ENCODE data around the gene RSPH9. TPM values are rescaled to one million over a fixed set of nuclear protein-coding genes. Genes with fewer than 3 reads are reported as not detected.
A peak's percentile ranks its signal among the peaks of the same experiment; 100 is the strongest.

The RSPH9 gene, protein sequence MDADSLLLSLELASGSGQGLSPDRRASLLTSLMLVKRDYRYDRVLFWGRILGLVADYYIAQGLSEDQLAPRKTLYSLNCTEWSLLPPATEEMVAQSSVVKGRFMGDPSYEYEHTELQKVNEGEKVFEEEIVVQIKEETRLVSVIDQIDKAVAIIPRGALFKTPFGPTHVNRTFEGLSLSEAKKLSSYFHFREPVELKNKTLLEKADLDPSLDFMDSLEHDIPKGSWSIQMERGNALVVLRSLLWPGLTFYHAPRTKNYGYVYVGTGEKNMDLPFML
- polyA plus RNA-seq (ENCODE audit: insufficient read length in 4 of 4) = 1 to 10 TPM; 1.0 to 2.1 (median 1.3) TPM

DNA sequence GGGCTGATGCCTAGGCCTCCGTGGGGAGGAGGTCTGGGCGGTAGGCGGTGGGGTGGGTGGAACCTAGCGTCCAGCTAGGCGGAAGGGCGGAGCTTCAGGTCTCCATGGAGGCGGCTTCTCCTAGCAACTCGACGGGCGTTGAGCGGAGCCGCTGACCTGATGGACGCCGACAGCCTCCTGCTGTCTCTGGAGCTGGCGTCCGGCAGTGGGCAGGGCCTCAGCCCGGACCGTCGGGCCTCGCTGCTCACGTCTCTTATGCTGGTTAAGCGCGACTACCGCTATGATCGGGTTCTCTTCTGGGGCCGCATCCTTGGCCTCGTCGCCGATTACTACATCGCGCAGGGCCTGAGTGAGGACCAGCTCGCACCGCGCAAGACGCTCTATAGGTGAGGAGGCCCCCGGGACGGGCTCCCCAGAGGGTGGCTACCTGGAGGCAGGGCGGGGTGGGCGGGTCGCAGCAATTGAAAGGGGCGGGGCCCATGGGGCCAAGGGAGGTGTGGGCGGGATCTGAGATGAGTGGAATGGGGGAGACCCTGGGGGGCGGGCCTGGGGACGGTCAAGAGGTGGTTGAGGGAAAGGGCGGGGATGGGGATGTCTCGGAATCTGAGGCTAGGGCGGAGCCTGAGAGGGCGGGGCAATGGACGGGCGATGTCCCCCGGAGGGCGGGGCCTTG is at the start of gene RSPH9:
Gene RSPH9 (plus strand): TSS at position 97 of the 673 bp plus-strand sequence. CDS start 63 bp downstream, at position 160.
- DNase-seq (ENCODE audit: low read depth in 4 of 4, low spot score in 3 of 4) = peak in 1 of 4 donors; percentile 61

DNA sequence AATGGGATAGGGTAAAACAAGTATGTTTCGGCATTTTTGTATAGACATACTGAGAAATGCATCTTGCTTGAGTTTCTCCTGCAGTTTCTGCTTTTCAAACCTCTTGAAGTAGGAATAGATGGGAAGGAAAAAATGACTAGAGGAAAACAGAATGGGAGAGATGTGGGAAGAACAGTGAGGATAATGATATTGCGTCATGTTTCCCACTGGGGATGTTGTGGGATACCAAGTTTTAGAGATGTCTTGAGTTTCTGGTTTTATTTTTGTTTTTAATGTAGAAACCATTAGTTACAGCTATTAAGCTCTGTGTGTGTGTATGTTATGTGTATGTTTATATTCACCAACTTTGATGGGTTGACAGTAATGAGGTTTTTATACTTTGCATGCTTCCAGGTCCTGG is 44.2 kb upstream of the RSPH9 start:
- DNase-seq (ENCODE audit: low read depth in 4 of 4, low spot score in 3 of 4) = no peak

DNA sequence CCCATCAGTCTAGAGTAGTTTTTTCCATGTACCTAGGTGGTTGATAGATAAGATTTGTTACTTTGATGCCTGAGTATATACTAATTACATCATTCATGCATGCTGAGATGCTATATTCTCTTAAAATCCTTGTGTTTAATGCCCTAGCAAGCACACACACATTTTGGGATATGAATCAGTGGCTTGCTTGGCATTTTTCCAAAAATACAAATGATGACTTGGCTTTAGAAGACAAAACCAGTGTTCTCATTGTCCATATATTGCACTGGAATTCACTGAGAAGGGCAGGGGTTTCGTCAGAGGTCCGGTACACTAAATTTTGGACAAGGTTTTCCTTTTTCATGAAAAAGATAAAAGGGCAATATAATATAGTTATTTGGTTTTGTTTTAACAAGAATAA is 40.7 kb upstream of the RSPH9 start:
- no peak for DNase-seq (ENCODE audit: low read depth in 4 of 4, low spot score in 3 of 4)

DNA sequence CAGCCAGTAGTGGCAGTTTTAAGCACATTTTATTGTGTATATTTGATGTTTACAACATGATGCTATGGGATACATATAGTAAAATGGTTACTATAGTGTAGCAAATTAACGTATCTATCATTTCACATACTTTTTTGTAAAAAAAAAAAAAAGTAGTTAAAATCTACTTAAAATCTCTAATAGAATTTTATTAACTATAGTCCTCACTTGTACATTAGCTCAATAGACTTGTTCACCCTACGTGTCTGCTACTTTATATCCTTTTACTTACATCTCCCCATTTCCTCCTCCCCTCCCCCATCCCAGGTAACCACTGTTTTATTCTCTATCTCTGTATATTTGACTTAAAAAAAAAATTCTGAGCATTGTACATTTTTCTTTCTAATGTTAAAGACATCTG is 38.8 kb upstream of the RSPH9 start:
- no peak for DNase-seq (ENCODE audit: low read depth in 4 of 4, low spot score in 3 of 4)

DNA sequence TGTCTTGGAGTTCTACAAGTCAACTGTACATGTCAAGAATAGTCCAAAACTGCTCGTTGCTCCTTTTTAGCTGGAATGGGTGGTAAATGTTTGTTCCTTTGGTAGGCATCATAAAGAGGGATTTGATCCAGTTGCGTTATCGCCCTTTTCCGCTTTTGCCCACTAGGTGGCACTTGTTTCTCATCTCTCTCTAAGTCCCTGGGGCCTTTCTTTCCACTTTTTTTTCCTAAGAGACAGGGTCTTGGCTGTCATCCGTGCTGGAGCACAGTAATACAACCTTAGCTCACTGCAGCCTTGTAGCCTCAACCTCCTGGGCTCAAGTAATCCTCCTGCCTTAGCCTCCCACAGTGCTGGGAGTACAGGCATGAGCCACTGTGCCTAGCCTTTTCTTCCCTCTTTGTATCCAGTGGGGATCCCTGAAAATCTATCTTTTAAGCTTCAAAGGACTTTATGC is 36.5 kb upstream of the RSPH9 start:
- peak; percentile 48 to 70 (median 59) for DNase-seq (ENCODE audit: low read depth in 4 of 4, low spot score in 3 of 4)

DNA sequence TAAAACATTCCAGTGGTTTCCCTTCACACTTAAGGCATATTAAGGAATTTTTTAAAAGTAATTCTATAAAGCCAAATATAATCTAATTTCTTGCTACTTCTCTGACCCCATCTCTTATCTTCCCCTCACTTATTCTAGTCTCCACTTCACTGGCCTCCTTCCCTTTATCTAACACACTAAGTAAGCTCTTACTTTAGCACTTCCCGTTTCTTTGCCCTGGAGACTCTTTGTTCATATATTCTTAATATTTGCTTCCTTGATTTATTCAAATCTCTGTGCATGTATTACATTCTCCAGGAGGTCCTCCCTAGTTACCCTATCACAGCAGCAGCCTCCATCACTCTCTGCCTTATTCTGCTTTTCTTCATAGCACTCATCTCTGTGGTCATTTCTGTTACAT is 36.0 kb upstream of the RSPH9 start:
- DNase-seq (ENCODE audit: low read depth in 4 of 4, low spot score in 3 of 4) = no peak

DNA sequence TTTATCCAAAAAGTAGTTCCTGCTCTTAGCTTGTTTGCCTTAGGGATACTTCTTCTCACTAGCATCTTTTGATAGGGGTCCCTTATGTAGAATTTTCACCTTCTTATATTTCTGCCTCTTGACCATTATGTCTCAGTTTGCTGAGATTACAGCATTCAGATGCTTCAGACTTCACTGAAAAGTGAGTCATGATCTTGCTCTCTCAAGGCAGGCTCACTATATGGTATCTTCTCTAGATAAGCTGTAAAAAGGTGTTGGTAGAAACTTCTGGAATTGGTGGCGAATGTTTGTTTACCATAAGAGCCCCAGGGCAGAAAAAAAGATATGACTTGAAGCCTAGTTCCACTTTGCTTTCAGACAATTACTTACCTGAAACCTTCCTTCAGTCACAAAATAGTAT is 35.4 kb upstream of the RSPH9 start:
- no peak for DNase-seq (ENCODE audit: low read depth in 4 of 4, low spot score in 3 of 4)

DNA sequence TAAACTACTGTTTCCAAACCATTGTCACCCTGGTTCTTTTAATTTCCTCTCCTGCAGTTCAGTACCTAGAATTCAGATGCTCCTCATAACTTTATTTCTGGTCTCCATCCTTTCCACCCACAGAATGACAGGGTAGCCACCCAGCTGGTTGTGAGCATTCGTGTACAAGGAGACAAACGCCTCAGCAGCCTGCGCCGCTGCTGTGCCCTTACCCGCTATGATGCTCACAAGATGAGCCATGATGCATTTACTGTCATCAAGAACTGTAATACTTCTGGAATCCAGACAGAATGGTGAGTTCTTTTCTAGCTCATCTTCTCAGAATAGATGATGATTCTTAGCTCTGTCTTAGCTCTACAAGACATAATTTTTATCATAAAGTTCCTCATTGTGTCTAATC is 34.4 kb upstream of the RSPH9 start:
- DNase-seq (ENCODE audit: low read depth in 4 of 4, low spot score in 3 of 4) = no peak

DNA sequence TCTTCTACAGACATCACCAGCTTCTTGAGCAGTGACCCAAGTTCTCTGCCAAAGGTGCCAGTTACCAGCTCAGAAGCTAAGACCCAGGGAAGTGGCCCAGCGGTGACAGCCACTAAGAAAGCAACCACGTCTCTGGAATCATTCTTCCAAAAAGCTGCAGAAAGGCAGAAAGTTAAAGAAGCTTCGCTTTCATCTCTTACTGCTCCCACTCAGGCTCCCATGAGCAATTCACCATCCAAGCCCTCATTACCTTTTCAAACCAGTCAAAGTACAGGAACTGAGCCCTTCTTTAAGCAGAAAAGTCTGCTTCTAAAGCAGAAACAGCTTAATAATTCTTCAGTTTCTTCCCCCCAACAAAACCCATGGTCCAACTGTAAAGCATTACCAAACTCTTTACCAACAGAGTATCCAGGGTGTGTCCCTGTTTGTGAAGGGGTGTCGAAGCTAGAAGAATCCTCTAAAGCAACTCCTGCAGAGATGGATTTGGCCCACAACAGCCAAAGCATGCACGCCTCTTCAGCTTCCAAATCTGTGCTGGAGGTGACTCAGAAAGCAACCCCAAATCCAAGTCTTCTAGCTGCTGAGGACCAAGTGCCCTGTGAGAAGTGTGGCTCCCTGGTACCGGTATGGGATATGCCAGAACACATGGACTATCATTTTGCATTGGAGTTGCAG is 31.0 kb upstream of the RSPH9 start:
- no peak for DNase-seq (ENCODE audit: low read depth in 4 of 4, low spot score in 3 of 4)

DNA sequence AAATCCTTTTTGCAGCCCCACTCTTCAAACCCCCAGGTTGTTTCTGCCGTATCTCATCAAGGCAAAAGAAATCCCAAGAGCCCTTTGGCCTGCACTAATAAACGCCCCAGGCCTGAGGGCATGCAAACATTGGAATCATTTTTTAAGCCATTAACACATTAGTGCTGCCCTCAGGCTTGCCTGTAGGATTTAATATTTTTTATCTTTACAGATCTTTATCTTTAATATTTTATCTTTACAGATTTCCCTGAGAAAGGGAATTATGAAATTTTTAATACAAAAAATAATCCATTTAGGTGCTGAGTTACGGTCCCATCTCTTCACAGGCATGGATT is 30.5 kb upstream of the RSPH9 start:
- no peak for DNase-seq (ENCODE audit: low read depth in 4 of 4, low spot score in 3 of 4)

DNA sequence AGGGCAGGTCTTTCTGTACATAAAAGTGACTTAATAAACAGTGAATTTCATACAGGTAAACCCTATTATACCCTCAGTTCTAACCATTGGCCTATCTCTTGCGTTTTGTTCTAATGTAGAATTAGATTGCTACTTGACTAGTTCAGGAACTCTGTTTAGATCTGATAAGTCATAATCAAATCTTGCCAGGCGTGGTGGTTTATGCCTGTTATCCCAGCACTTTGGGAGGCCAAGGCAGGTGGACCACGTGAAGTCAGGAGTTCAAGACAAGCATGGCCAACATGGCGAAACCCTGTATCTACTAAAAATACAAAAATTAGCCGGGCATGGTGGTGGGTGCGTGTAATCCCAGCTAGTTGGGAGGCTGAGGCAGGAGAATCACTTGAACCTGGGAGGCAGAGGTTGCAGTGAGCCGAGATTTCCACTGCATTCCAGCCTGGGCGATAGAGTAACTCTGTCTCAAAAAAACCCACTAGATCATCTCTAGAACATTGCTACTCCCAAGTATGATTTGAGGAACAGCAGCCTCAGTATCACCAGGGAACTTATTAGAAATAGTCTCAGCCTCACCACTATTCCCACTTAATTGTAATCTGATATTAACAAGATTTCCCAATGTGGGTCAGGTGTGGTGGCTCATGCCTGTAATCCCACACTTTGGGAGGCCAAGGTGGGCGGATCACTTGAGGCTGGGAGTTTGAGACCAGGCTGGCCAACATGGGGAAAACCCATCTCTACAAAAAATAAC is 27.9 kb upstream of the RSPH9 start:
- no peak for DNase-seq (ENCODE audit: low read depth in 4 of 4, low spot score in 3 of 4)

DNA sequence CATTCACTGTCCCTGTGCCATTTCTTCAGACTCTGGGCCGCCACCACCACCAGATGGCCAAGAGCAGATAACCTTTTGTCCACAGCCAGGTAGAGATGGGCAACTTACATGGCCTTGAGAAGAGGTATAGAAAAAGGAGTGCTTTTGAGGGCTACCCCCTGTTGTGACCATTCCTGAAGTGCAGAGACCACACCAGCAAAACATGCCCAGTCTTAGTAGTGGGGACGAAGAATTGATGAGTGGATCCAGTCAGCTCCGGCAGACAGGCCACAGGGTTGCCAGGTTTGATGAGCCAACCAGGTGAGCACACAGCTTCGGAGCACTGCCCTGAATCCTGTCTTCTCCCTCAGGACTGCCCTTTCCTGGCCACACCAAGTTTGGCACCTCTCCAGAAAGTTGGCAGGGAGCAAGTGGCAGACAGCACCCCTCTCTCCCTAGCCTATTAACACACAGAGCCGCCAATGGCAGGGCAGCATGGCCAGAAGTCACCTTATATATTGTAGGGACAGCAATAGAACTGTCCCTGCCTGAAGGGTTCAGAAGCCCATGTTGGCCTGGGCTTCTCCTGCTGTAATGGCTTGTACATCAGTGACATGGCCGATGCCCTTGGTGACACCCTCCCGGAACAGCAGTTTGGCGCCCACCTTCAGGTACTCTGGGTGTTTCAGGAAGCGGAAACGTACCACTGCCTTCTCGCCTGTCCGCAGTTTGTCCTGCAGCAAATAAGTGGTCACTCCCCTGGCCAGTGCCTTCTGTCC is 23.6 kb upstream of the RSPH9 start:
- DNase-seq (ENCODE audit: low read depth in 4 of 4, low spot score in 3 of 4) = no peak

DNA sequence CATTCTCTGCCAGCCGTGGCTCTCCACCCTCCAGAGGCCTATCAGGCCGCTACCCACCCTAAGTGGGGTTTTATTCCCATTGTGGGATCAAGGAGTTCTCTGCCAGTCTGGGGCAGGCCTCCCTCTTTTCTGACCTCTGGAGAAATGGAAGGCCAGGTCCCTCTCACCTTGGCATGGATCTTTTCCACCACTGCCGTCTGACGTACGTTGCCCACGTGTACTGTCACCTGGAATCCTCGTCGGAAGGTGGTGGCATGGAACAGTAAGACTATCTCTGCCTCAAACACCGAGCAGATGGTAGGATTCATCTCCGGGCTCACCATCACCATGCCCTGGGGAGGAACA is 23.0 kb upstream of the RSPH9 start:
- DNase-seq (ENCODE audit: low read depth in 4 of 4, low spot score in 3 of 4) = no peak

DNA sequence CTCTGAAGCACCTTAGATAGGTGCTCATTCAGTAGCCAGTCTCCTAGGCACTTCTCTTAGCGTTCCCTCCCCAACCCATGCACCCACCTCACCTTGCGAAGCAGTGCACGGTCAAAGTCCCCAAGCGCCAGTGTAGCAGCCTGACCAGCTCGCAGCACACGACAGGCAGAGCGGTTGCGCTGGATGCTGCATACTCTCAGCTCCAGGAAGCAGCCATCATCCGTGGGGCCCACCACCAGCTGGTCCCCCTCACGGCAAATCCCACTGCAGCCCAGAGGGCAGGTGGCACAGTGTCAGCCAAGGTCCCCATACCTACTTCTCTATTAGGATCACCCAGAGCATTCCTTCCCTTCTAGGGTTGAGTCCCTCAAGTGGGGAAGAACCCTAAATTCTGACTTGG is 22.3 kb upstream of the RSPH9 start:
- no peak for DNase-seq (ENCODE audit: low read depth in 4 of 4, low spot score in 3 of 4)

DNA sequence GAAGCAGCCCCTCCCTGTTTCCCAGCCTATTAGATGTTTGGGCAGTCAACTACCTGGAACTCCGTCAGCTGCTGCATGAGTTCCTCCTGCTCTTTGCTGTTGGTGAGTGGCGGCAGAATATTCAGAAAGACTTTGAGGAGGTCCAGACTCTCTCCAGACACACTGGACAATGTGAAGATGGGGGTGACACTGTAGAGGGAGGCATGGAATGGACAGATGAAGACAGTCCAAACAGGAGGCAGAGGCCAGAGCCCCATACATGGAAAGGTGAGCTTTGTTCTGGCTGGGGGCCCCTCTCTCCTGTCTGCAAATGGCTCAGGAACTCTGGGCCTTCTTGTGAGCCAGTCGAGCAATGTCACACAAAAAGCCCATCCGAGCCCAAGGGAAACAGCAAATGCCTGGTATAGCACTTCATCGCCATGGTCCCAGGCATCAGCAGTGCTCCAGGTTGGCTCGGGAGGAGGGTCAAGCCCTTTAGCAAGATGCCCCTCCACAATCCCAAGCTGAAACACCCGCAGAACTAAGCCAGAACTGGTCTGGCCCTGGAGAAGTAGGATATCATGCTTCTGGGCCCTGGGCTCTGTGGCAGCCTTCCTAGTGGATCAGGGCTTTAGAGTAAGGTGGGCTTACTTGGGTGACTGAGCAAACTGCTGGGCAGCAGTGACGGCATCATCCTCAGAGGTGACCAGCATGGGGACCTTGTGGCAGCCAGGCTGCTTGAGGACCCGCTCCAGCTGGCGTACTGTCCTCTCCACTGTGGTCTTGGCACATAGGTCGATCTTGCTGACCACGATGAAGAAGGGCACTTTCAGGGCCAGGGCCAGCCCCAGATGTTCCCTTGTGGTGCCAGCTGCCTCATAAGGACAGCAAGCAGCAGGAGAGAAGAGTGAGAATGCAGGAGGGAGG is 20.7 kb upstream of the RSPH9 start:
- DNase-seq (ENCODE audit: low read depth in 4 of 4, low spot score in 3 of 4) = no peak

DNA sequence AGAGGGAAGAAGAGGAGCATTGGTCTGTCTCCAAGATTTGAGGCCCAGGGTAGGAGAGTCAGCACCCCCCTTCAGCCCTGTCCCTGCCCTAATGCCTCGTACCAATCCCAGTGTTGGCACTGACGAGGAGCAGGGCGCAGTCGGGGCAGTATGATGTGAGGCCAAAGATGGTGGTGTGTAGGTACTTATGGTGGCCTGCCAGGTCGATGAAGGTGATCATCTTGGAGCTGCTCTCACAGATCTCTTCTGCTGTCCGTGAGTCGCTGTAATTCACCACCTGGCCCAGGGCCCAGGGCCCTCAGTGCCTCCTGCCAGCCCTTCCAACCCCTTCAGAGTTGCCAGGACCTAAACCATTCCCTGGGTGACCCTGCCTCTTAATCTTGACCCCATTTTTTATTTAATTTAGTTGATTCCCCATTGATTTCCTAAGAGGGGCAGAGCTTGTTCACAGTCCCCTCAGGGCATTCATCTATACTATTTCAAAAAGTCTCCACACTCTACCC is 20.0 kb upstream of the RSPH9 start:
- no peak for DNase-seq (ENCODE audit: low read depth in 4 of 4, low spot score in 3 of 4)

DNA sequence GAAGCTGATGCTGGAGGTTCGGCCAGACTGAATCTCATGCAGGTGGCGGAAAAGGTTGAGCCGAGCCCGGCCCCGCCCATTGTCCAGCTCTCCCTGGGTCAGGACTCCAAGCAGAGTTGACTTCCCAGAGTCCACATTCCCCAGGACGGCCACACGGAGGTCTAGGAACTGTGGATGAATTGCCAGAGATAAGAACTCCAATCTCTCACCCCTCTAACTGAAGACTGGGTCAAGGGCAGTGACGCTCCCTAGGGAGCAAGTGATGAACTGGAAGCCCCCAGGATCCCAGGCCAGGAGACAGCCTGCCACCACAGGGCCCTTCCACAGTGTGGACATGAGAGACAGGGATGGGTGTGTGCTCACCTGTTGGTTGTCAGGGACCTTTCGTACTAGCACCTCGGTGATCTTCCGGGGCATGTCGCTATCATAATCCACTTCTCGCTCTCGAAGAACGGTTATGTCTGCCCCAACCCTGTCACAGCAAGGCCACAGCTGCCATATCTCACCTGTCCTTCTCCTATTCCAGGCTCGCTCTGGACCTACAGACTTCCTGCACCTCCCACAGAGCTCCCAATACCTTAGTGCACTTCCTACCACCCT is 19.3 kb upstream of the RSPH9 start:
- DNase-seq (ENCODE audit: low read depth in 4 of 4, low spot score in 3 of 4) = no peak

DNA sequence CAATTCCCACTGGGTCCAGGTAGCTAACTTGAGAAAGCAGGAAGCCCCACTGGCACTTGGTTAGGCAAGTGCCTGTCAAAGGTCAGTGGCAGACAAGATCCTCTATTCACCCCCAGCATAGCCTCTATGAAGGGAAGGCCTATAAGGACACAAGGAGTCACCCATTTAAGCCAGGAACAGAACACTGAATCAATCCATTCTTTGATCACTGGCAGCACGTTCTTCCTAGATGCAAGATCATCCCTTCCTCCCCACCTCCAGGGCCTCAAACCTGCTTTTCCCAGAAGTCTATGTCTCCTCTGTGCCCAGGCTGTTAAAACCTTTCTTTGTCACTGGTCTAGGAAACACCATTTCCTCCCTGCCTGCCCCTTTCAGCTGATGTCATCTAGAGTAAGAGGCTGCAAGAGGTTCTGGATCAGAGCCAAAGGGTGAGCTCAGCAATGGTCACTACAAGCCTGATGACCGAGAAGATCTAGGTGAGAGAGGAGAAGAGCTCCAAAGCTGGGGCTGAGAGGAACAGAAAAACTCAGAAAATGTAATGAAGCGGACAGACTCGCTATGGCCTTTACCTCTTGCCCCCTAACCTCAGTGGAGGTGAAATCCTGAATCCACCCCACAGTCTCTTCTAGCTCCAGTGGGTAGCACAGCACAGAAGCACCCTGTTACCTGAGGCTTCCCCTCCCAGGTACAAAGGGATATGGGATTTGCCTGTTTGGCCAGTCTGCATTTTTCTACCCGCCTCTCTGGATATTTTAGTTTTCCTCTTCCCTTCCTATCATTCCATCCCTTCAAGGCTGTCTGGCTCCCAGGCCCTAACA is 17.6 kb upstream of the RSPH9 start:
- peak in 2 of 4 donors; percentile 40 to 46 for DNase-seq (ENCODE audit: low read depth in 4 of 4, low spot score in 3 of 4)
